Keratinocyte (primary cell): ENCODE measurements around the gene NDUFAB1. TPM values are rescaled to one million over a fixed set of nuclear protein-coding genes. Genes with fewer than 3 reads are reported as not detected.

ENCODE experiments used
- DNase-seq: peaks from one replicate; pipeline ENCODE4 v3.0.0-alpha.2; 2011; ENCODE audit warnings: low read depth, missing footprints, low spot score
- FAIRE-seq: peaks from 2 replicates; lab custom pipeline; 2011; peaks lifted over from hg19 to GRCh38; lab: Jason Lieb, UNC
- H2AFZ ChIP-seq: 2 replicates; pipeline ENCODE4 v1.6.0; 2012; ENCODE audit warnings: low read length, control low read depth, inconsistent platforms; ENCODE audit not compliant: control insufficient read depth
- H3K27ac ChIP-seq: 2 replicates; pipeline ENCODE4 v1.5.1; 2011; ENCODE audit warnings: low read length; ENCODE audit not compliant: control insufficient read depth, insufficient read depth
- H3K27me3 ChIP-seq: 3 replicates; pipeline ENCODE4 v1.6.0; 2011; ENCODE audit warnings: low read length; ENCODE audit not compliant: control insufficient read depth, insufficient read depth; ENCODE audit errors: extremely low read depth
- H3K36me3 ChIP-seq, 2 experiments: 2 replicates in 1 of 2; 3 replicates in 1 of 2; pipeline ENCODE4 v1.5.1; 2011; ENCODE audit warnings: low read length in 2 of 2, mild to moderate bottlenecking in 1 of 2; ENCODE audit not compliant: control insufficient read depth in 2 of 2, insufficient read depth in 2 of 2; ENCODE audit errors: extremely low read depth in 1 of 2
- H3K4me1 ChIP-seq: 3 replicates; pipeline ENCODE4 v1.5.1; 2011; ENCODE audit warnings: low read length; ENCODE audit not compliant: control insufficient read depth, insufficient read depth; ENCODE audit errors: extremely low read depth
- H3K4me2 ChIP-seq: 3 replicates; pipeline ENCODE4 v1.6.0; 2011; ENCODE audit warnings: low read depth, low read length; ENCODE audit not compliant: control insufficient read depth, insufficient read depth; ENCODE audit errors: extremely low read depth
- H3K4me3 ChIP-seq, 3 experiments: fragments of 200-600 bp in 1 of 3; sonication (generic) in 1 of 3; 2 replicates in 2 of 3; 3 replicates in 1 of 3; pipeline ENCODE4 v1.5.1; 2011 to 2016; ENCODE audit warnings: low read length in 3 of 3, mild to moderate bottlenecking in 3 of 3, control low read depth in 2 of 3, inconsistent platforms in 1 of 3, low read depth in 1 of 3, mixed read lengths in 1 of 3, mixed run types in 1 of 3, moderate library complexity in 1 of 3; ENCODE audit not compliant: control insufficient read depth in 2 of 3, insufficient read depth in 2 of 3; ENCODE audit errors: extremely low read depth in 1 of 3
- H3K79me2 ChIP-seq: 2 replicates; pipeline ENCODE4 v1.6.0; 2012; ENCODE audit warnings: low read length; ENCODE audit not compliant: control insufficient read depth, insufficient read depth
- H3K9ac ChIP-seq: 3 replicates; pipeline ENCODE4 v1.6.0; 2011; ENCODE audit warnings: low read length; ENCODE audit not compliant: control insufficient read depth, insufficient read depth; ENCODE audit errors: extremely low read depth
- H3K9me1 ChIP-seq: 3 replicates; pipeline ENCODE4 v1.6.0; 2011; ENCODE audit warnings: low read length; ENCODE audit not compliant: control insufficient read depth, insufficient read depth; ENCODE audit errors: extremely low read depth
- H3K9me3 ChIP-seq: 2 replicates; pipeline ENCODE4 v1.5.1; 2012; ENCODE audit warnings: low read depth, low read length; ENCODE audit not compliant: control insufficient read depth
- H4K20me1 ChIP-seq: 3 replicates; pipeline ENCODE4 v1.6.0; 2011; ENCODE audit warnings: low read length; ENCODE audit not compliant: control insufficient read depth, insufficient read depth; ENCODE audit errors: extremely low read depth
- EZH2 ChIP-seq: IDR thresholded peaks from one replicate; pipeline ENCODE4 v1.6.1; 2012; ENCODE audit warnings: inconsistent platforms, mild to moderate bottlenecking, low read length, moderate library complexity
- dilution Hi-C: fragments of 300-500 bp; cut with MboI; formaldehyde crosslinking; loops from one replicate; pipeline ENCODE4 v1.7.0; 2020; ENCODE audit warnings: low sequenced_read_pairs; ENCODE audit not compliant: extremely low pct_ligation_motif_present
- polyA plus RNA-seq, 5 experiments: library from polyadenylated mRNA; depleted of rRNA in 3 of 5; stranded (reverse) in 3 of 5; stranded (forward) in 1 of 5; unstranded in 1 of 5; fragments of >200 nt; gene quantifications; 1 replicate in 1 of 5; 2 replicates in 3 of 5; 3 replicates in 1 of 5; pipeline versions ENCODE4 v1.2.1 to v1.2.3, GENCODE V29; 2011 to 2012; ENCODE audit warnings: missing spikeins in 2 of 5, low read depth in 1 of 5, low replicate concordance in 1 of 5
- TF ChIP-seq, protein P1 (sequence below), 3 experiments: IDR thresholded peaks in 1 of 3; conservative IDR thresholded peaks in 1 of 3; optimal IDR thresholded peaks in 1 of 3; 2 replicates in 2 of 3; 3 replicates in 1 of 3; pipeline versions ENCODE3 to v1.5.1; 2011; ENCODE audit warnings: low read length in 3 of 3, mild to moderate bottlenecking in 3 of 3, moderate library complexity in 2 of 3, control low read depth in 1 of 3, inconsistent platforms in 1 of 3; ENCODE audit not compliant: insufficient read depth in 2 of 3; ENCODE audit errors: extremely low read depth in 1 of 3

The NDUFAB1 gene
- polyA plus RNA-seq, 1 donor (not counting 4 experiments of a cell fraction or from before 2014, with no cell fraction given): 202 TPM

DNA sequence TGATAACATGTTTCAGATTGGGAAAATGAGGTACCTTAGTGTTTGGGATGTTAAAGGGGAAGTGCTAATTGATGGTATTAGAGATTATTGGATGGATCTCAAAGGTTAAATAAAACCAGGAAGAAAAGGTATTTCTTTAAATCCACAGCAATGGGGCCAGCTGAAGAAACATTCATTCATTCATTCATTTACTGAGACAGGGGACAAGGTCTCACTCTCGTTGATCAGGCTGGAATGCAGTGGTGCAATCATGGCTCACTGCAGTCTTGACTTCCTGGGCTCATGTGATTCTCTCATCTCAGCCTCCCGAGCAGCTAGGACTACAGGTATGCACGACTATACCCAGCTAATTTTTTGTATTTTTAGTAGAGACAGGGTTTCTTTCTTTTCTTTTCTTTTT lies 58.7 kb downstream of the NDUFAB1 start:
- Histone ChIP-seq H3K4me1 (peaks cover 25% of the 10 kb centered on the region), H3K9me1 (no peaks in the 10 kb centered on the region), H3K27ac (no peak overlapping the region), H3K9ac (no peak overlapping the region), H3K27me3 (no peaks in the 10 kb centered on the region), H3K4me3 (no peak overlapping the region), H3K4me2 (no peak overlapping the region), H3K79me2 (no peaks in the 10 kb centered on the region), H4K20me1 (no peaks in the 10 kb centered on the region), H3K36me3 (peaks cover 16 to 28% of the 10 kb centered on the region in 2 experiments), H2AFZ (no peak overlapping the region), H3K9me3 (no peaks in the 10 kb centered on the region)
- no peak for TF ChIP-seq EZH2
- TF ChIP-seq, protein P1, sequence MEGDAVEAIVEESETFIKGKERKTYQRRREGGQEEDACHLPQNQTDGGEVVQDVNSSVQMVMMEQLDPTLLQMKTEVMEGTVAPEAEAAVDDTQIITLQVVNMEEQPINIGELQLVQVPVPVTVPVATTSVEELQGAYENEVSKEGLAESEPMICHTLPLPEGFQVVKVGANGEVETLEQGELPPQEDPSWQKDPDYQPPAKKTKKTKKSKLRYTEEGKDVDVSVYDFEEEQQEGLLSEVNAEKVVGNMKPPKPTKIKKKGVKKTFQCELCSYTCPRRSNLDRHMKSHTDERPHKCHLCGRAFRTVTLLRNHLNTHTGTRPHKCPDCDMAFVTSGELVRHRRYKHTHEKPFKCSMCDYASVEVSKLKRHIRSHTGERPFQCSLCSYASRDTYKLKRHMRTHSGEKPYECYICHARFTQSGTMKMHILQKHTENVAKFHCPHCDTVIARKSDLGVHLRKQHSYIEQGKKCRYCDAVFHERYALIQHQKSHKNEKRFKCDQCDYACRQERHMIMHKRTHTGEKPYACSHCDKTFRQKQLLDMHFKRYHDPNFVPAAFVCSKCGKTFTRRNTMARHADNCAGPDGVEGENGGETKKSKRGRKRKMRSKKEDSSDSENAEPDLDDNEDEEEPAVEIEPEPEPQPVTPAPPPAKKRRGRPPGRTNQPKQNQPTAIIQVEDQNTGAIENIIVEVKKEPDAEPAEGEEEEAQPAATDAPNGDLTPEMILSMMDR (optimal IDR thresholded peaks at IDR 0.05 in 1 of 3, IDR thresholded peaks at IDR 0.05 in 1 of 3, conservative IDR thresholded peaks at IDR 0.05 in 1 of 3; ENCODE audit: extremely low read depth in 1 of 3, insufficient read depth in 2 of 3, low read length in 3 of 3): no peak
- DNase-seq (no peak), FAIRE-seq (no peak)
- dilution Hi-C loops: no loop called here

DNA sequence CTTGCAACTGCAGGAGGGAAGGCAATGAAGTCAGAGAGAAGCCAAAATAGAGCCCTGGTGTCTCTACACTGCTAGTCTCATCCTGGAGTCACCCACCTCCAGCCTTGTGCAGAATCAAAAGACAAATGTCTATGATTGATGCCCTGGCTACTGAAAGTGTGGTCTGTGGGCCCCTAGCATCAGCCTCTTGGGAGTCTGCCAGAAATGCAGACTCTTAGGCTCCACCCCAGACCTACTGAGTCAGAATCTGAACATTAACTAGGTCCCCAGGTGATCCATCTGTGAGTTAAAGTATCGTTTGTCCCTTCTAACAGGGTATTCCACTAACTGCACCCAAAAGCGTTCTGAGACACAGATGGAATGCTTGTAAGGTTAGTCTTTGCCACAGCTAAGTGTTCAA lies 60.2 kb downstream of the NDUFAB1 start:
- TF ChIP-seq, protein P1 (optimal IDR thresholded peaks at IDR 0.05 in 1 of 3, IDR thresholded peaks at IDR 0.05 in 1 of 3, conservative IDR thresholded peaks at IDR 0.05 in 1 of 3; ENCODE audit: extremely low read depth in 1 of 3, insufficient read depth in 2 of 3, low read length in 3 of 3): no peak
- no peak for TF ChIP-seq EZH2
- dilution Hi-C loops: no loop called here
- H3K4me1 ChIP-seq: peaks cover 25% of the 10 kb centered on the region
- H3K4me2 ChIP-seq: no peak overlapping the region
- H3K9me1 ChIP-seq: no peaks in the 10 kb centered on the region
- no peak overlapping the region for H3K4me3 ChIP-seq
- H3K79me2 ChIP-seq: no peaks in the 10 kb centered on the region
- no peak overlapping the region for H3K9ac ChIP-seq
- no peak for DNase-seq
- no peaks in the 10 kb centered on the region for H3K27me3 ChIP-seq
- FAIRE-seq: no peak
- H2AFZ ChIP-seq: no peak overlapping the region
- H3K36me3 ChIP-seq: peaks cover 16 to 29% of the 10 kb centered on the region in 2 experiments
- no peaks in the 10 kb centered on the region for H3K9me3 ChIP-seq
- H3K27ac ChIP-seq: no peak overlapping the region
- no peaks in the 10 kb centered on the region for H4K20me1 ChIP-seq
